Sigmoid colon (tissue), 7 donors: Measurements from ENCODE around the gene C1orf226. TPM values are rescaled to one million over a fixed set of nuclear protein-coding genes. Genes with fewer than 3 reads are reported as not detected.

Source experiments
- DNase-seq: peaks from one replicate; pipeline ENCODE4 v3.0.0-alpha.2; 2019
- H3K27ac ChIP-seq, 4 donors: fragments of 200-600 bp; sonication (generic); one replicate each; pipeline ENCODE4 v1.5.1; 2016 to 2019; ENCODE audit warnings: mild to moderate bottlenecking in 1 of 4
- H3K27me3 ChIP-seq, 3 donors: fragments of 200-600 bp; sonication (generic); one replicate each; pipeline ENCODE4 v1.5.1; 2019; ENCODE audit warnings: mild to moderate bottlenecking in 1 of 3
- H3K36me3 ChIP-seq, 4 donors: fragments of 200-600 bp; sonication (generic); one replicate each; pipeline ENCODE4 v1.5.1; 2016 to 2019
- H3K4me1 ChIP-seq, 4 donors: fragments of 200-600 bp; sonication (generic); one replicate each; pipeline ENCODE4 v1.5.1; 2017 to 2019
- H3K4me3 ChIP-seq, 4 donors: fragments of 200-600 bp; sonication (generic); one replicate each; pipeline ENCODE4 v1.5.1; 2017 to 2019; ENCODE audit warnings: mild to moderate bottlenecking in 2 of 4, moderate library complexity in 1 of 4
- H3K9me3 ChIP-seq, 4 donors: fragments of 200-600 bp in 3 of 4; sonication (generic) in 3 of 4; one replicate each; pipeline versions ENCODE4 v1.5.1 to v1.6.1; 2013 to 2019
- EP300 ChIP-seq, 4 donors: sonication (generic); formaldehyde crosslinking; IDR thresholded peaks; one replicate each; pipeline ENCODE4 v1.6.1; 2017; ENCODE audit warnings: antibody characterized with exemption in 4 of 4
- POLR2A ChIP-seq, 2 donors: fragments of 450-650 bp; IDR thresholded peaks; one replicate each; pipeline ENCODE4 v1.6.1; 2016; ENCODE audit warnings: antibody characterized with exemption in 2 of 2, mild to moderate bottlenecking in 2 of 2, moderate library complexity in 2 of 2
- POLR2AphosphoS5 ChIP-seq, 4 donors: sonication (generic); formaldehyde crosslinking; IDR thresholded peaks; one replicate each; pipeline ENCODE4 v1.6.1; 2017; ENCODE audit warnings: antibody characterized with exemption in 4 of 4
- WGBS, 2 donors: extraction: QIAGEN DNeasy Blood & Tissue Kit; methylation state at CpG; one replicate each; pipeline ENCODE4 v1.1.7; 2013; 5-methylcytosine and 5-hydroxymethylcytosine counted together
- intact Hi-C: fragments of 100-400 bp; cut with DNase I; formaldehyde crosslinking; loops from one replicate; pipeline ENCODE4 v1.15.1; 2023
- polyA plus RNA-seq, 3 donors: library from polyadenylated mRNA; stranded (reverse); fragments of 200-250 nt; gene quantifications; one replicate each; pipeline ENCODE4 v1.2.3, GENCODE V29; 2013
- total RNA-seq, 4 donors: library from RNA; depleted of rRNA; stranded (reverse); fragments of >200 nt; gene quantifications; one replicate each; pipeline ENCODE4 v1.1.0, GENCODE V29; 2016
- TF ChIP-seq, protein P1 (sequence below), 4 experiments: fragments of 450-650 bp in 3 of 4; fragments of 200-600 bp in 1 of 4; IDR thresholded peaks; one replicate each; pipeline ENCODE4 v1.5.1; 2016 to 2019; ENCODE audit warnings: antibody characterized with exemption in 4 of 4, mild to moderate bottlenecking in 3 of 4, moderate library complexity in 2 of 4
- donor health status: healthy with polysubstance abuse.
- donor health status: Bipolar disorder and iron deficiency.
- donor health status: healthy.

The C1orf226 gene
- total and polyA plus RNA-seq, 7 donors = 6.6 to 16.1 (median 13.2) TPM

DNA sequence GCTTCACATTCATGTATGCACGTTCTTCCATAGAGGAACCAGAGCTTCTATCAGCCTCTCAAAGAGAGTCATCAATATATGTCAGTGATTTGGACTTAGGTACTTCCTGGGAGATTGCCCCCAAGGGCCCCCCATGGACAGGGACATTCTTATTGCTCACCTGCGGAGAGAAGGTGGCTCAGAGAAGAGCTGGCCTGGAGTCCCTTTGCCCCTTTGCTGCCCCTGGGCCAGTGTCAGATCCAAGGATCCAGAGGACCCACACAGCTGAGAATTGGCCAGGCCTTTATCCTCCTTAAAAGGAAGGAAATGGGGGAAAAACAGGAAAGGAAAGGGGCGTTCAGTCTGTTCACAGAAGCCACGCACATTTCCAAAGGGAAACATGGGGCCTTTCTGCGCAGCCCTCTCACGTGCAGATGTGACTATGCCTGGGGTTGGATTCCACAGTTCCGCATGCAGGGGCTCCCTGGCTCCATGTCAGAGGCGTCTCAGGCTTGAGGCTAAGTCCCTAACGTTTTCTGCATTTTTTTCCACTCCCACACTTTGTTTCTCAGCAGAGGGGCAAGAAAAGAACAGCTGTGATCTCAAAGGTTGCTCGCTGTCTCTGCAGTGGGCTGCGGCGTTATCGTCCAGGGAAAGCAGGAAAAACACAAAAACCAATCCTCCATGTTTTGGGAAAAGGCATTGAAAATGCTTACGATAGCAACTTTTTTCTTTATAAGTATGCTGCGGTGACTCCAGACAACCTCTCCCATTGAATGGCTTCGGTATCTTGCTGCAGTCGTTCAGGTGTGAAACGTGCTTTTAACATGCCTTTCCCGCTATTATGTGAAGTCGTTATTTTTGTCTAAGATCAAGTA lies 5.9 kb downstream of the C1orf226 start:
- intact Hi-C loops = no loop called here
- WGBS, 2 donors = 86 to 92% methylated on average over 20 of the region's 20 CpGs
- Histone ChIP-seq H3K36me3 (peaks cover 0 to 17% (median 2%) of the 10 kb centered on the region in 4 donors), H3K4me1 (peaks cover 0 to 3% (median 0%) of the 10 kb centered on the region in 4 donors), H3K4me3 (no peak overlapping the region), H3K27ac (no peak overlapping the region), H3K9me3 (no peaks in the 10 kb centered on the region), H3K27me3 (no peaks in the 10 kb centered on the region)
- DNase-seq = no peak
- TF ChIP-seq POLR2AphosphoS5 (IDR thresholded peaks at IDR 0.05) = no peak
- no peak for TF ChIP-seq EP300 (IDR thresholded peaks at IDR 0.05)
- TF ChIP-seq POLR2A (IDR thresholded peaks at IDR 0.05) = no peak

- H3K4me3 ChIP-seq = no peak overlapping the region
- no peak for DNase-seq
- H3K27ac ChIP-seq = no peak overlapping the region
- WGBS, 2 donors = 85 to 96% methylated on average over 8 of the region's 8 CpGs
- peaks cover 0 to 10% (median 2%) of the 10 kb centered on the region in 4 donors for H3K36me3 ChIP-seq
- H3K9me3 ChIP-seq = no peaks in the 10 kb centered on the region
- H3K4me1 ChIP-seq = peaks cover 0 to 3% (median 0%) of the 10 kb centered on the region in 4 donors
- intact Hi-C loops = no loop called here
- H3K27me3 ChIP-seq = no peaks in the 10 kb centered on the region
- no peak for TF ChIP-seq POLR2AphosphoS5 (IDR thresholded peaks at IDR 0.05)
- TF ChIP-seq EP300 (IDR thresholded peaks at IDR 0.05) = no peak
- TF ChIP-seq, protein P1, sequence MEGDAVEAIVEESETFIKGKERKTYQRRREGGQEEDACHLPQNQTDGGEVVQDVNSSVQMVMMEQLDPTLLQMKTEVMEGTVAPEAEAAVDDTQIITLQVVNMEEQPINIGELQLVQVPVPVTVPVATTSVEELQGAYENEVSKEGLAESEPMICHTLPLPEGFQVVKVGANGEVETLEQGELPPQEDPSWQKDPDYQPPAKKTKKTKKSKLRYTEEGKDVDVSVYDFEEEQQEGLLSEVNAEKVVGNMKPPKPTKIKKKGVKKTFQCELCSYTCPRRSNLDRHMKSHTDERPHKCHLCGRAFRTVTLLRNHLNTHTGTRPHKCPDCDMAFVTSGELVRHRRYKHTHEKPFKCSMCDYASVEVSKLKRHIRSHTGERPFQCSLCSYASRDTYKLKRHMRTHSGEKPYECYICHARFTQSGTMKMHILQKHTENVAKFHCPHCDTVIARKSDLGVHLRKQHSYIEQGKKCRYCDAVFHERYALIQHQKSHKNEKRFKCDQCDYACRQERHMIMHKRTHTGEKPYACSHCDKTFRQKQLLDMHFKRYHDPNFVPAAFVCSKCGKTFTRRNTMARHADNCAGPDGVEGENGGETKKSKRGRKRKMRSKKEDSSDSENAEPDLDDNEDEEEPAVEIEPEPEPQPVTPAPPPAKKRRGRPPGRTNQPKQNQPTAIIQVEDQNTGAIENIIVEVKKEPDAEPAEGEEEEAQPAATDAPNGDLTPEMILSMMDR (IDR thresholded peaks at IDR 0.05) = no peak
- no peak for TF ChIP-seq POLR2A (IDR thresholded peaks at IDR 0.05)
These were observed 6.6 kb downstream of the C1orf226 start for GRCh38 chr1:162388083-162388594.

GRCh38 chr1:162388615-162389014 lies 7.1 kb downstream of the C1orf226 start:
- DNase-seq = no peak
- TF ChIP-seq POLR2AphosphoS5 (IDR thresholded peaks at IDR 0.05) = no peak
- TF ChIP-seq, protein P1 (IDR thresholded peaks at IDR 0.05) = no peak
- TF ChIP-seq EP300 (IDR thresholded peaks at IDR 0.05) = no peak
- TF ChIP-seq POLR2A (IDR thresholded peaks at IDR 0.05) = no peak
- H3K4me1 ChIP-seq = peaks cover 0 to 3% (median 0%) of the 10 kb centered on the region in 4 donors
- H3K36me3 ChIP-seq = peaks cover 0 to 5% (median 2%) of the 10 kb centered on the region in 4 donors
- H3K4me3 ChIP-seq = no peak overlapping the region
- no peak overlapping the region for H3K27ac ChIP-seq
- WGBS, 2 donors = 91% methylated on average over 5 of the region's 5 CpGs
- H3K9me3 ChIP-seq = no peaks in the 10 kb centered on the region
- intact Hi-C loops = no loop called here
- no peaks in the 10 kb centered on the region for H3K27me3 ChIP-seq

DNA sequence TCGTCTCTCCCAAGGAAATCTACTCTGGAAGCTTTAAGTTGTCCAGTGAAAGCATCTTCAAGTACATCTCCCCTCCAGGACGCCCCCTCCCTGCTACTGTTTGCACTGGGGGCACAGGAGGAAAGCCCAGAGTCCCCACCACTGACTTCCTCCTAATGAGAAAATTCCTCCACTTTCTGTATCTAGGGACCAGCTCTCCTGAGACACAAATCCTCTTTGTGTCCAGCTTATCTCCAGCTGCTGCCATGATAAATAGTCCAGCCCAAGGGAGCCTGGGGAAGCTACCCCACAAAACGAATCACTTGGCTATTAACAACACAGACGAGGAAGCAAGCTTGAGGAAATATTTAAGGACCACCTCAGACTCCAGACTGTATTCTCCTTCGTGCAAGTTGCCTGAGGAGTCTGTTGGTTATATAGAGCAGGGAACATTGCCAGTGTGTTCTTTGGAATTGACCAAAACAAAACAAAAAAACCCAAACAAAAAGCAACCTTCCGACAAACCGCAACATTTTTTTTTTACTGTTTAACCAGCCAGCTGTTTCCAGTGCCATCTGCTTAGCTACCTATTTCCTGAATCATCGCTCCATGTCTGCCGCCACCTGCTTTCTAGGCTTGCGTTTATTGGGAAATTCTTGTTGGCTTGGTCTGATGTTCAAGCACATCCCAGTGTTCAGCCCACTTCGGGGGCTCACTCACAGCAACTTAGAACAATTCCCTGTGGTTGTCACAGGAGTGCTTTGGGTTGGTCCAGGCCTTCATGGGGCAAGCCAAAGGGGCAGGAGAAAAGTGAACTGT lies 7.7 kb downstream of the C1orf226 start:
- Histone ChIP-seq H3K36me3 (no peaks in the 10 kb centered on the region), H3K27ac (no peak overlapping the region), H3K4me3 (no peak overlapping the region), H3K9me3 (no peaks in the 10 kb centered on the region), H3K27me3 (no peaks in the 10 kb centered on the region), H3K4me1 (peaks cover 0 to 3% (median 0%) of the 10 kb centered on the region in 4 donors)
- no peak for DNase-seq
- no peak for TF ChIP-seq EP300 (IDR thresholded peaks at IDR 0.05)
- TF ChIP-seq, protein P1 (IDR thresholded peaks at IDR 0.05) = no peak
- no peak for TF ChIP-seq POLR2A (IDR thresholded peaks at IDR 0.05)
- TF ChIP-seq POLR2AphosphoS5 (IDR thresholded peaks at IDR 0.05) = no peak
- intact Hi-C loops = no loop called here
- WGBS, 2 donors = 14 to 25% methylated on average over 11 of the region's 11 CpGs
